HG03039 (cell line): ENCODE measurements around the gene EEF2K.
"Not testable (repeated sequence)": the region's sequence is repeated elsewhere in the genome, so short reads cannot be mapped to it uniquely, and the experiment has no call there.

Experiments
- ATAC-seq: cut with Tn5 transposase; IDR thresholded peaks from one replicate; pipeline ENCODE4 v1.9.1; 2021; ENCODE audit warnings: mild to moderate bottlenecking, moderate library complexity; ENCODE audit not compliant: unreplicated experiment

EEF2K gene

DNA sequence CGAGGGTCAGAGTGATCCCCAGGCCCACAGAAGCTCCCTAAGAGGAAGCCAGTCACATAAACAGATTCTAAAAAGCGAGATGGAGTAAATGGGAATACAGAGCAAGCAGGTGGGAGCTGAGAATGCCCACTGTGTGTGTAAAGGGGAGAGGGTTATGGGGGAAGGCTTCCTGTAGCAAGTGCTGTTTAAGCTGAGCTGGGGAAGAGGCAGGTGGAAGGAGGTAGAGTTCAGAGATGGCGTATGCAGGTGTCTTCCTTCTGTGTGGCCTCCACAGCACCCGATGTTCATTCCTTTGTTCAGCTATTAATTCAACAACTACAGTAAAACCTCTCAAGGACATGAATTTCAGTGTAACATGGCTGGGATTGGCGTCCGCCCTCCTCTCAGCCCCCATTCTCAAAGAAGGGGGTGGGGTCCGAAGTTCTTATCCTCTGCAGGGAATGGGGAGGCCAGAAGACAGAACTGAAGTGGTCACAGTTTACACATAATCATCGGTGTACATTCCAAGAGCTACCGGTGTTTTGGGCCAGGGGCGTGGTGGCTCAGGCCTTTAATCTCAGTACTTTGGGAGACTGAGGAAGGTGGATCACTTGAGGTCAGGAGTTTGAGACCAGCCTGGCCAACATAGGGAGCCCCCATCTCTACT, 1.8 kb downstream of the EEF2K start:
- no peak for ATAC-seq

DNA sequence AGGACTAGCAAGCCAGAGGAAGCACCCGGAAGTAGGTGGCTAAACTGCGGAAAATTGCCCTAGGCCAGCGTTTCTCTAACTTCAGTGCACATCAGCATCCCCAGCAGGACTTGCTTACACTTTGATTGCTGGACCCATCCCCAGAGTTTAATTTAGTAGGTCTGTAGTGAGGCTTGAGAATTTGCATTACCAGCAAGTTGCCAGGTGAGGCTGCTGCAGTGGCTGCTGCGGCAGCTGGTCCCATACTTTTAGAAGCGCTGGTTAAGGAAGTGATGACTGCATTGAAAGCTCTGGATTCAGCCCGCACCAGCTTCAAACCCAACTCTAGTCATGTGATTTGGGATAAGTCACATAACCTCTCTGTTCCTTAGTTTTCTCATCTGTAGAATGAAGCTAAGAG, 4.2 kb downstream of the EEF2K start:
- no peak for ATAC-seq

DNA sequence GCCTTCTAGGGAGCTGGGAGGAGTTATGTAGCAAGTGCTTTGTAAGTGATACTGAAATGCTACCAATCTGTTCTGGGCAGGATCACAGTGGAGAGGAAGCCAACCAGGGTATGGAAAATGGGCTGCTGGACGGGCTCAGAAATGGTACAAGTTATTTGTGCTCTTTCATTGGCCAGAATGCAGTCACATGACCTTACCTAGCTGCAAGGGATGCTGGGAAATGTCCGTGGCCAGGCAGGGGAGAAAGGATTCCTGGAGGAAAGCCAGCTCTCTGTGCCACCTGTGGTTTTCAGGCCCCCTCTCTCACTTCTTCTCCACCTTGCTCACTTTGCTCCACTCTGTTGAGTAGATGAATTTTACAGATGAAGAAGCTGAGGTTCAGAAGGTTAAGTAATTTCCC, 4.8 kb downstream of the EEF2K start:
- ATAC-seq, result no peak

DNA sequence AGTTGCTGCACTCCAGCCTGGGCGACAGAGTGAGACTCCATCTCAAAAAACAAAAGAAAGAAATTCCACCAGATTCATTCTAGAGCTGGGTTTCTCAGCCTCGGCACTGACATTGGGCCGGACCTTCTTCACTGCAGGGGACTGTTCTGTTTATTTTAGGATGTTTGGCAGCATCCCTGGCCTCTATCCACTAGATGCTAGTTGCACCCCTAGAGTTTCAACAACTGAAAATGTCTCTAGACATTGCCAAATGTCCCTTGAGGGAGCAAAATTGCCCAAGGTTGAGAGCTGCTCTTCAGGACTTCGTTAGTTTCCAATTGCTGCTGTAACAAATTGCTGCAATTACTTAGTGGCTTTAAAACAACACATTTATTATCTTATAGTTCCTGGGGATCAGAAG, 7.2 kb downstream of the EEF2K start:
- no peak for ATAC-seq

- ATAC-seq, result no peak
Measured at GRCh38 chr16:22213801-22214200, 7.7 kb downstream of the EEF2K start.

GRCh38 chr16:22214402-22214801, 8.3 kb downstream of the EEF2K start:
- no peak for ATAC-seq

DNA sequence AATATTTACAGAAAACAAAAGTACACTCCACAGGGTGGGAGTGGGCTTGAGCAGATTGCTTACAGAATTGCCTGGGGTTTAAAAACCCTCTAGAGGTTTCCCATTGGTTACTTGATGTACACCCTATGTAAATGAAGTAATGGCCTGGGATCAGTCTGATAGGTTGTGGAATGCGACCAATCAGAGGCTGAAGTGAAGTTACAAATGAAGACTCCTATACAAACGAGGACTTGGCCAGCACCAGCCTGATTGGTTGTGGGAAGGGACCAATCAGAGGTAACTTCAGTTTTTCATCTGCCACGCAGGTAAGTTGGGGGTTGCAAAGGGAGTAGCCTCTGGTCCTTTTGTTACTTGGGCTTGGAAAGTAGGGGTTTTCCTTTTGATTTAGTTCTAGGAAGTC, 8.8 kb downstream of the EEF2K start:
- no peak for ATAC-seq

- ATAC-seq, result no peak
Measured at GRCh38 chr16:22216191-22216831, 10.2 kb downstream of the EEF2K start.

DNA sequence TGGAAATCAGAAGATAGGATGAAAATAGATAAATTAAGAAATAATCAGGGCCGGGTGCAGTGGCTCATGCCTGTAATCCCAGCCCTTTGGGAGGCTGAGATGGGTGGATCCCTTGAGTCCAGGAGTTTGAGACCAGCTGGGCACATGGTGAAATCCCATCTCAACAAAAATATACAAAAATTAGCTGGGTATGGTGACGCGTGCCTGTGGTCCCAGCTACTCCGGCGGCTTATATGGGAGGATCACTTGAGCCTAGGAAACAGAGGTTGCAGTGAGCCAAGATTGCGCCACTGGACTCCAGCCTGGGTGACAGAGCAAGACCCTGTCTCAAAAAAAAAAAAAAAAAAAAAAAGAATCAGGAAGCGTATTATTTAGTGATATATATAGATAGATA, 10.8 kb downstream of the EEF2K start:
- ATAC-seq, result not testable (repeated sequence)

DNA sequence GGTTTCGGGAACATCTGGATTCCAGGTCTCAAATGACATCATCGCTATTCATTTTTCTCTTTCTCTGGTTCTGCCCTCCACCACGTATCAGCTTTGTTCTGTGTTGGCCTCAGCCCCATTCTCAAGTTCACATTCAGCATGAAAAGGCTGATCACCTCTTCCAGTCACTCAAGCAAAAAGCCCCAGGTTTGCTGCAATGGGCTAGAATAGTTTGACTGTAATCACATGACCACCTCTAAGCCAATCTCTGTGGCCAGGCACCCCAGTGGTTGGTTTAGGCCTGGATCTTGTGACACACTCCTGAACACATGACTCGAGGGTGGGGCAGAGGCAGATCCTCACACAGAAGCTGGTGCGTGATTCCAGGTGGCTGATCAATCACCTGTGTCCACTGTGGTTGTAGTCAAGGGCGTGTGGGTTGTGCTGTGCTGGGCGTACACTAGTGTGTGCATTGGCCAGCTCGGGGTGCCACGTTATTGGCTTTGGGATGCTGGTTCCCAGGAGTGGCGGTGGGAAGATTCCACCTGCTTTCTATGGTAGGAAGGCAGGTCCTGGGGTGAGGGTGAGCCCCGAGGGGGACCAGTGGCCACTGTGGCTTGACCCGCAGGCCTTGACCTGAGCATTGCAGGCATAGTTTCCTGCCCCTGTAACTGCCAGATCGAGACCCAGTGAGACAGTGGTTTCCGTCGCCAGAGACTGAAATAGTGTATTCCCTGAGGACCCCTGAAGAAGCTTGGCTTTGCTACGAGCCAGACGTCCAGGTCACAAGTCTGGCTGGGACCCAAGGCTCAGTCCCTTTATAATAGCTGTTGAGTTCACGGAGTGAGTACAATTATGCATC, 12.0 kb downstream of the EEF2K start:
- peak; percentile 80 for ATAC-seq

DNA sequence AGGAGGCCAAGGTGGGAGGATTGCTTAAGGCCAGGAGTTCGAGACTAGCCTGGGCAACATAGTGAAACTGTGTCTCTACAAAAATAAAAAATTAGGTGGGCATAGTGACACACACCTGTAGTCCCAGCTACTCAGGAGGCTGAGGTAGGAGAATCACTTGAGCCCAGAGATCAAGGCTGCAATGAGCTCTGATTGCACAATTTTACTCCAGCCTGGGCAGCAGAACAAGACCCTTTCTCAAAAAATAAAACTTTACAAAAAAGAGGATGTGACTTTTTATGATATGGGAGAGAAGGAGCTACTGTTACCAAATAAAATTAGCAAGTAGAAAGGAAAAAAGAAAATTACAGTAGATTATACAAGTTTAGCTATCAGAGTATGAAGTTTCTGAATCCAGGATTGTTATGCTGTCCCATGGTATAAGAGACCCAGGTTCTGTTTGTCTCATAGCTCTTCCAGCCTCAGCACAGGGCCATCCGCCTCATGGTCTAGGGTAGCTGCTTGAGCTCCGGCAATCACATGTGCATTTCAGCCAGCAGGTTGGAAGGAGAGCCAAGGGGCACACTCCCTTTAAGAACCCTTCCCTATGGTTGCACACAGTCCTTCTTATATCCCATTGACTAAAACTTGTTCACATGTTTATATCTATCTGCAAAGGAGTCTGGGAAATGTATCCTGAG, 13.5 kb downstream of the EEF2K start:
- ATAC-seq, result no peak

DNA sequence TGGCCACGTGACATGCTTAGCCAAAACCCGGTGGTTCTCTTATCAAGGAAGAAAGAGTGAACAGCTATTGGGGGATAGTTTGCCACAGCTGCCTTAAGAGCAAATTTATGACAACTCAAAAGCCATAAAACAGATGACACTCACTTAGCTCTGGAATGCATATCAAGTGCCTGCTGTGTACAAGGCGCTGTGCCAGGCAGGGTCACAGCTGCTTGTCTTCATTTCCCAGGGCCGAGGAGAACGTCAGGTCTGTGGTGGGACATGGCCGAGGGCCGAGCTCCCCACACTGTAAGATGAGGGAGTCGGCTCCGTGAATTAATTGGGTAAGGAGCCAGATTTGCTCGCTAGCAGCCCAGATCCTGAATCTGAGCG, 14.0 kb downstream of the EEF2K start:
- ATAC-seq, result no peak

DNA sequence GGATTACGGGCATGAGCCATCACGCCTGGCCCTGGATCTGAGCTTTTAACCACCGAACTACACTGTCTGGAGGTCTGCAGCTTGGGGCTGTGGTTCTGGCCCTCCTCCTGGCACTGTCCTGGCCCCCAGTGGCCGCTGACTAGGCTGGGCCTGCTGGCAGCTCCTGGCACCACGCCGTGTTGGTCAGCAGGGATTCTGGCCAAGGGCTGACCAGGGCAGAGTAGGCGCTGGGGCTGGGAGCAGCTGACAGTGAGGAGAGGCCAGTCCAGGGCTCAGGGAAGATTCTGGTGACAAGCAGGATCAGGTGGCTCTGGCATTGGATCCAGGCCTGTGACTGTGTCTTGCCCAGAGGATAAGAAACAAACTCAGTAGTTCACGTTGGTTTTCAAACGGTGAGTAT, 14.6 kb downstream of the EEF2K start:
- ATAC-seq, result no peak

GRCh38 chr16:22222006-22222405, 15.9 kb downstream of the EEF2K start:
- no peak for ATAC-seq

- ATAC-seq, result no peak
Measured at GRCh38 chr16:22222998-22223397, 16.9 kb downstream of the EEF2K start.

DNA sequence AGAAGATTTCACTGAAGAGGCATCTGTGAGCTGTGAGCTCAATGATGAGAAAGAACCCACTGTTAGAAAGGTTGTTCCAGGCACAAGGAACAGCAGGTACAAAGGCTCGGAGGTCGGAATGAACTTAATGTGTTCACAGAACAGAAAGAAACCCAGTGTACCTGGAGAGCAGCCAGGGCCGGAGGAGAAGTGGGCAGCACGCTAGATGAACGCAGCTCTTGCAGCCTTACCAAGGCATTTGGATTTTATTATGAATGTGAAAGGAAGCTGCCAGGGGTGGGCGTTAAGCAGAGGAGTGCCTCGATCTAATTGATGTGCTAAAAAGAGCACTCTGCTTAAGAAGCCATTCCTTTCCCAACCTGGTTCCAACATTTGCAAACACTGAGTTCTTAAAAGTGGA, 19.0 kb downstream of the EEF2K start:
- no peak for ATAC-seq

DNA sequence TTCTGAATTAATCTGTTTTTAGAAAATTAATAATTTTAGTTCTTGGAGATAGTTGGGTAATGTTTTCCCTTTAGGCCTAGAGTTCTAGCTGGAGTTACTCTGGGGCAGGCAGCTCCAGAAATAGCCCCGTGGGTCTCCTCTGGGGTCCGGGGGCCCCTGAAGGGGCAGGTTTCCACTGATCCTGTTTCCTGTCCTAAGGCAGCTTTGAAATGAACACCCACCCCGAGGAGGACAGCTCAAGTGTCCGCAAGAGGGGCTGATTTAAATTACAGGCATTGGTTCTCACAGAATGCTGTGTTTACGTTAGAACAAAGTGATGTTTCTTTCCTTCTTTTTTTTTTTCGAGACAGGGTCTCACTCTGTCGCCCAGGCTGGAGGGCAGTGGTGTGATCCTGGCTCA, 23.8 kb downstream of the EEF2K start:
- no peak for ATAC-seq

GRCh38 chr16:22232277-22233036, 26.4 kb downstream of the EEF2K start:
- no peak for ATAC-seq

DNA sequence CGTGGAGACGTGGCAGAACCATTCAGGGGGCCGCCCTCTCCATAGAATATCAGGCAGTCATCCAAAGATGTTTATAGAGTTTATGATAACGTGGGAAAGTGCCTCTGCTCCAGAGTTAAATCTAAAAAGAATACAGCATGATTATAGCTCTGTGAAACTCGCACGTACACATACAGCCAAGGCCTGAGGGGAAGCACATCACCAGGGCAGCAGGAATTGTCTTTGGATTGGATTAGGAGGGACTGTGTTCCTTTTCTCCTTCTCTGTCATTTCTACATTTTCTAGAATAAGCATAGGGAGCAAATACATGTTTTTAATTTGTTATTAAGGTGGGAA, 26.9 kb downstream of the EEF2K start:
- ATAC-seq, result no peak

DNA sequence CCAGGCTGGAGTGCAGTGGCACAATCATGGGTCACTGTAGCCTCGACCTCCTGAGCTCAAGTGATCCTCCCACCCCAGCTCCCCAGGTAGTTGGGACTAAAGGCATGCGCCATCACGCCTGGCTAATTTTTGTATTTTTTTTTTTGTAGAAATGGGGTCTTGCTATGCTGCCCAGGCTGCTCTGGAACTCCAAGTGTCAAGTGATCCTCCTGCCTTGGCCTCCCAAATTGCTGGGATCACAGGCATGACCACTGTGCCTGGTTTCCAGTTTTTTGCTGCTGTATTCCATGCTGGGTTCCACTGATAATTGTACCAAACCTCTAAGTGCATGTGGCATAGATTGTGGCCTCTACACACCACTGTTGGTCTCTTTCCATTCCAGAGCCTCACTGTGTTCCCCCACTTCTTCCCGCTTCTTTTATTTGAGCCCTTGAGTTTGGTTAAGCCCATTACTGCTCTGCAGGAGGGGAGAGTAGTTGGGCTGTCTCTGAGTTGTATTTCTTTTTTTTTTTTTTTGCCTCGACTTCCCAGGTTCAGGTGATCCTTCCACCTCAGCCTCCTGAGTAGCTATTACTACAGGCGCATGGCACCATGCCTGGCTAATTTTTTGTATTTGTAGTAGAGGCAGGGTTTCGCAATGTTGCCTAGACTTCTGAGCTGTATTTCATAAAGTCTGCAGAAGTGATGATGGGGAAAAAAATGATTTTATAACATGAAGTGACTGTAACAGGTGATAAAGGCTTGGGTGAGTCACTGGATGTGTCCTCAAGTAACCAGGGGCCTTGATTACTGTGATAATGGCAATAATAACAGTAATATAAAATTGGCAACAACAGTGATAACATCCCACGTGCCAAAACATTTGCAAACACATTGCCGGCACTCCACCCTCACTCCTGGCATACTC, 30.0 kb downstream of the EEF2K start:
- no peak for ATAC-seq
